ENCODE measurements around the gene APOBEC3F.
"Not testable (repeated sequence)": the region's sequence is repeated elsewhere in the genome, so short reads cannot be mapped to it uniquely, and the experiment has no call there.

Gene APOBEC3F

GRCh38 chr22:39073981-39074380 lies 33.3 kb downstream of the APOBEC3F start:
- DNase-seq (ENCODE audit: low read depth): no peak

- DNase-seq (ENCODE audit: low read depth): not testable (repeated sequence)
These were observed 35.7 kb downstream of the APOBEC3F start for GRCh38 chr22:39076155-39077025.

GRCh38 chr22:39077026-39077840 lies 36.6 kb downstream of the APOBEC3F start, which contains the start of gene APOBEC3G:
TSS of gene APOBEC3G (plus strand) at chr22:39077275. CDS start at chr22:39077362, 87 bp downstream.
- not testable (repeated sequence) for DNase-seq (ENCODE audit: low read depth)

GRCh38 chr22:39077912-39078311 lies 37.2 kb downstream of the APOBEC3F start:
- DNase-seq (ENCODE audit: low read depth): not testable (repeated sequence)

- no peak for DNase-seq (ENCODE audit: low read depth)
These were observed 37.7 kb downstream of the APOBEC3F start for GRCh38 chr22:39078329-39078728.

- DNase-seq (ENCODE audit: low read depth): not testable (repeated sequence)
These were observed 38.5 kb downstream of the APOBEC3F start for GRCh38 chr22:39079054-39079637.

- DNase-seq (ENCODE audit: low read depth): no peak
These were observed 39.5 kb downstream of the APOBEC3F start for GRCh38 chr22:39080052-39080762.

GRCh38 chr22:39081016-39081415 lies 40.4 kb downstream of the APOBEC3F start:
- DNase-seq (ENCODE audit: low read depth): no peak

GRCh38 chr22:39081598-39081997 lies 40.9 kb downstream of the APOBEC3F start:
- DNase-seq (ENCODE audit: low read depth): no peak

GRCh38 chr22:39083212-39084165 lies 42.8 kb downstream of the APOBEC3F start:
- no peak for DNase-seq (ENCODE audit: low read depth)

GRCh38 chr22:39084666-39085065 lies 44.0 kb downstream of the APOBEC3F start:
- DNase-seq (ENCODE audit: low read depth): no peak

GRCh38 chr22:39087098-39087497 lies 46.4 kb downstream of the APOBEC3F start:
- DNase-seq (ENCODE audit: low read depth): no peak

GRCh38 chr22:39087881-39088684 lies 47.4 kb downstream of the APOBEC3F start:
- no peak for DNase-seq (ENCODE audit: low read depth)

GRCh38 chr22:39088685-39089032 lies 48.0 kb downstream of the APOBEC3F start:
- DNase-seq (ENCODE audit: low read depth): no peak

- DNase-seq (ENCODE audit: low read depth): no peak
These were observed 49.3 kb downstream of the APOBEC3F start for GRCh38 chr22:39089928-39090327.

GRCh38 chr22:39090426-39091064 lies 49.9 kb downstream of the APOBEC3F start:
- DNase-seq (ENCODE audit: low read depth): peak; percentile 75

GRCh38 chr22:39091126-39092081 lies 50.7 kb downstream of the APOBEC3F start:
- no peak for DNase-seq (ENCODE audit: low read depth)

Data from activated T-cell treated with anti-CD3 and anti-CD28 coated beads for 48 hours (primary cell).